Upper lobe of right lung (tissue), 1 donor: ENCODE data around the gene SCGB1D4. TPM values are rescaled to one million over a fixed set of nuclear protein-coding genes. Genes with fewer than 3 reads are reported as not detected.

Experiments
- ATAC-seq: fragments of 200-7000 bp; cut with Tn5 transposase; one replicate; pipeline ENCODE4 v1.9.1; 2020; ENCODE audit warnings: mild to moderate bottlenecking, moderate library complexity
- DNase-seq: peaks from one replicate; pipeline ENCODE4 v3.0.0-alpha.2; 2020
- H3K27ac ChIP-seq: fragments of 200-600 bp; one replicate; pipeline ENCODE4 v1.8.0; 2022
- H3K27me3 ChIP-seq: fragments of 200-600 bp; one replicate; pipeline ENCODE4 v1.8.0; 2022; ENCODE audit warnings: mild to moderate bottlenecking
- H3K36me3 ChIP-seq: fragments of 200-600 bp; one replicate; pipeline ENCODE4 v1.8.0; 2022
- H3K4me1 ChIP-seq: fragments of 200-600 bp; one replicate; pipeline ENCODE4 v1.8.0; 2022
- H3K4me3 ChIP-seq: fragments of 200-600 bp; one replicate; pipeline ENCODE4 v1.8.0; 2022; ENCODE audit warnings: mild to moderate bottlenecking
- H3K9me3 ChIP-seq: fragments of 200-600 bp; one replicate; pipeline ENCODE4 v1.8.0; 2022
- CTCF ChIP-seq: fragments of 200-600 bp; IDR thresholded peaks from one replicate; pipeline ENCODE4 v1.8.0; 2022; ENCODE audit warnings: antibody characterized with exemption
- intact Hi-C: fragments of 100-400 bp; cut with DNase I; formaldehyde crosslinking; loops from one replicate; pipeline ENCODE4 v1.11.0; 2022
- total RNA-seq: library from RNA; stranded (reverse); fragmentation: NEBNext Ultra II Directional; extraction: Animal tissue kit (Norgen Biotek cat#: 25700); gene quantifications from one replicate; pipeline ENCODE4 v1.2.1, GENCODE V29; 2021
- donor health status: DM: no; HTN: yes; CAD: no; lungs with severe emphysema.

SCGB1D4 gene
- total RNA-seq, 1 donor from 2014 or later = not detected

- no peaks in the 10 kb centered on the region for H3K4me1 ChIP-seq
- H3K27me3 ChIP-seq = peaks cover 8% of the 10 kb centered on the region
- DNase-seq (no peak), ATAC-seq (no peak)
- no peak for TF ChIP-seq CTCF
- H3K9me3 ChIP-seq = no peaks in the 10 kb centered on the region
- no peak overlapping the region for H3K4me3 ChIP-seq
- no peaks in the 10 kb centered on the region for H3K36me3 ChIP-seq
- H3K27ac ChIP-seq = no peak overlapping the region
- intact Hi-C loops = no loop called here
These were observed 31.3 kb downstream of the SCGB1D4 start for GRCh38 chr11:62267576-62267975.

GRCh38 chr11:62267050-62267449 is 31.8 kb downstream of the SCGB1D4 start:
- H3K27ac ChIP-seq = no peak overlapping the region
- no peaks in the 10 kb centered on the region for H3K36me3 ChIP-seq

GRCh38 chr11:62266558-62266957 is 32.3 kb downstream of the SCGB1D4 start:
- no peak for ATAC-seq
- Histone ChIP-seq H3K27ac (no peak overlapping the region), H3K9me3 (no peaks in the 10 kb centered on the region), H3K27me3 (peaks cover 8% of the 10 kb centered on the region), H3K36me3 (no peaks in the 10 kb centered on the region), H3K4me1 (no peaks in the 10 kb centered on the region), H3K4me3 (no peak overlapping the region)
- TF ChIP-seq CTCF = no peak
- intact Hi-C loops = no loop called here
- DNase-seq = no peak

More at GRCh38 chr11:62267050-62267449, 31.8 kb downstream of the SCGB1D4 start:
- TF ChIP-seq CTCF = no peak
- H3K4me1 ChIP-seq = no peaks in the 10 kb centered on the region
- H3K27me3 ChIP-seq = peaks cover 8% of the 10 kb centered on the region
- H3K4me3 ChIP-seq = no peak overlapping the region
- DNase-seq = no peak
- no peaks in the 10 kb centered on the region for H3K9me3 ChIP-seq
- intact Hi-C loops = no loop called here
- ATAC-seq = no peak

GRCh38 chr11:62264004-62264403 is 34.9 kb downstream of the SCGB1D4 start:
- Histone ChIP-seq H3K36me3 (no peaks in the 10 kb centered on the region), H3K4me3 (no peak overlapping the region), H3K27me3 (peaks cover 8% of the 10 kb centered on the region), H3K4me1 (no peaks in the 10 kb centered on the region), H3K27ac (no peak overlapping the region), H3K9me3 (no peaks in the 10 kb centered on the region)
- DNase-seq (no peak), ATAC-seq (no peak)
- intact Hi-C loops = no loop called here
- TF ChIP-seq CTCF = no peak

GRCh38 chr11:62260261-62260953 is 38.5 kb downstream of the SCGB1D4 start:
- H3K36me3 ChIP-seq = no peaks in the 10 kb centered on the region
- no peaks in the 10 kb centered on the region for H3K9me3 ChIP-seq
- H3K27me3 ChIP-seq = no peaks in the 10 kb centered on the region
- no peak for ATAC-seq
- no peak overlapping the region for H3K27ac ChIP-seq
- no peak overlapping the region for H3K4me3 ChIP-seq
- intact Hi-C loops = no loop called here
- no peaks in the 10 kb centered on the region for H3K4me1 ChIP-seq
- DNase-seq = no peak
- no peak for TF ChIP-seq CTCF

GRCh38 chr11:62256281-62256680 is 42.6 kb downstream of the SCGB1D4 start:
- ATAC-seq = no peak
- Histone ChIP-seq H3K4me3 (no peak overlapping the region), H3K4me1 (no peaks in the 10 kb centered on the region), H3K36me3 (no peaks in the 10 kb centered on the region), H3K9me3 (peaks cover 21% of the 10 kb centered on the region), H3K27ac (no peak overlapping the region), H3K27me3 (no peaks in the 10 kb centered on the region)
- intact Hi-C loops = no loop called here
- no peak for TF ChIP-seq CTCF
- no peak for DNase-seq
